GM23338 (cell line): ENCODE results near the gene METTL4. TPM values are rescaled to one million over a fixed set of nuclear protein-coding genes. Genes with fewer than 3 reads are reported as not detected.

Experiments used
- ATAC-seq: fragments of 200-7000 bp; cut with Tn5 transposase; 3 replicates; pipeline ENCODE4 v1.9.1; 2020
- DNase-seq: peaks from one replicate; pipeline ENCODE4 v3.0.0-alpha.2; 2015; ENCODE audit warnings: low spot score
- H2AFZ ChIP-seq: fragments of 200-600 bp; sonication (generic); 2 replicates; pipeline ENCODE4 v1.8.0; 2016; ENCODE audit warnings: antibody characterized with exemption, mild to moderate bottlenecking, moderate library complexity
- H3F3A ChIP-seq: fragments of 200-600 bp; sonication (generic); replicated peaks from 2 replicates; pipeline ENCODE4 v1.8.0; 2017; ENCODE audit warnings: antibody characterized with exemption, mixed run types, low read depth
- H3K27ac ChIP-seq: fragments of 200-600 bp; sonication (generic); 2 replicates; pipeline ENCODE4 v1.6.1; 2016; ENCODE audit warnings: low read depth
- H3K27me3 ChIP-seq: fragments of 200-600 bp; sonication (generic); 2 replicates; pipeline ENCODE4 v1.8.0; 2016; ENCODE audit warnings: mild to moderate bottlenecking, mixed run types, moderate library complexity; ENCODE audit not compliant: insufficient read depth
- H3K36me3 ChIP-seq: fragments of 200-600 bp; sonication (generic); 2 replicates; pipeline ENCODE4 v1.8.0; 2016; ENCODE audit warnings: mild to moderate bottlenecking; ENCODE audit not compliant: insufficient read depth
- H3K4me1 ChIP-seq: fragments of 200-600 bp; sonication (generic); 2 replicates; pipeline ENCODE4 v1.8.0; 2016; ENCODE audit warnings: mild to moderate bottlenecking, moderate library complexity; ENCODE audit not compliant: insufficient read depth
- H3K4me2 ChIP-seq: fragments of 200-600 bp; sonication (generic); 2 replicates; pipeline ENCODE4 v1.7.1; 2017; ENCODE audit warnings: mixed run types
- H3K4me3 ChIP-seq: fragments of 200-600 bp; sonication (generic); 2 replicates; pipeline ENCODE4 v1.6.1; 2016; ENCODE audit warnings: mixed run types
- H3K79me2 ChIP-seq: fragments of 200-600 bp; sonication (generic); replicated peaks from 2 replicates; pipeline ENCODE4 v1.8.0; 2017; ENCODE audit warnings: mild to moderate bottlenecking; ENCODE audit not compliant: insufficient read depth
- H3K9me2 ChIP-seq: fragments of 200-600 bp; sonication (generic); 2 replicates; pipeline ENCODE4 v1.8.0; 2017; ENCODE audit not compliant: insufficient read depth
- H4K20me1 ChIP-seq: fragments of 200-600 bp; sonication (generic); replicated peaks from 2 replicates; pipeline ENCODE4 v1.8.0; 2017; ENCODE audit warnings: mild to moderate bottlenecking; ENCODE audit not compliant: insufficient read depth
- H3K27ac Mint-ChIP-seq: 2 replicates; pipeline ENCODE4 v1.8.0; 2020; ENCODE audit warnings: inconsistent platforms, mild to moderate bottlenecking, moderate library complexity, mixed read lengths
- H3K27me3 Mint-ChIP-seq: 3 replicates; pipeline ENCODE4 v1.8.0; 2022; ENCODE audit warnings: low read depth, mild to moderate bottlenecking, moderate library complexity, mixed read lengths, inconsistent platforms; ENCODE audit not compliant: insufficient read depth, poor library complexity
- H3K36me3 Mint-ChIP-seq: 3 replicates; pipeline ENCODE4 v1.8.0; 2021; ENCODE audit warnings: low read depth, mild to moderate bottlenecking, inconsistent platforms, moderate library complexity, mixed read lengths
- H3K4me1 Mint-ChIP-seq: 3 replicates; pipeline ENCODE4 v1.8.0; 2020; ENCODE audit warnings: mild to moderate bottlenecking, inconsistent platforms, mixed read lengths
- H3K4me3 Mint-ChIP-seq: 3 replicates; pipeline ENCODE4 v1.8.0; 2021; ENCODE audit warnings: moderate library complexity, mild to moderate bottlenecking, inconsistent platforms, mixed read lengths
- H3K9me3 Mint-ChIP-seq: 3 replicates; pipeline ENCODE4 v1.8.0; 2020; ENCODE audit warnings: moderate library complexity, mild to moderate bottlenecking, inconsistent platforms, mixed read lengths
- CREB1 ChIP-seq: fragments of 250-450 bp; sonication (Bioruptor Pico); IDR thresholded peaks from 2 replicates; pipeline ENCODE4 v1.5.0; 2020; ENCODE audit warnings: low read depth, mild to moderate bottlenecking, moderate library complexity
- EZH2 ChIP-seq: fragments of 200-600 bp; sonication (generic); IDR thresholded peaks from one replicate; pipeline ENCODE4 v1.8.0; 2017; ENCODE audit warnings: antibody characterized with exemption, mild to moderate bottlenecking, low read depth; ENCODE audit not compliant: unreplicated experiment
- EZH2phosphoT487 ChIP-seq: fragments of 200-600 bp; sonication (generic); IDR thresholded peaks from one replicate; pipeline ENCODE4 v1.8.1; 2018; ENCODE audit warnings: antibody characterized with exemption; ENCODE audit not compliant: unreplicated experiment
- JUNB ChIP-seq: IDR thresholded peaks from one replicate; pipeline ENCODE4 v1.6.1; 2016; ENCODE audit warnings: antibody characterized with exemption; ENCODE audit not compliant: unreplicated experiment
- NANOG ChIP-seq: IDR thresholded peaks from 2 replicates; pipeline ENCODE4 v1.6.1; 2016; ENCODE audit warnings: antibody characterized with exemption, borderline replicate concordance
- POLR2AphosphoS5 ChIP-seq: IDR thresholded peaks from 2 replicates; pipeline ENCODE4 v1.6.1; 2016; ENCODE audit warnings: antibody characterized with exemption, low read depth
- STAT1 ChIP-seq: IDR thresholded peaks from one replicate; pipeline ENCODE4 v1.6.1; 2016; ENCODE audit warnings: antibody characterized with exemption; ENCODE audit not compliant: unreplicated experiment
- ZNF114 ChIP-seq: fragments of 250-450 bp; sonication (Bioruptor Pico); IDR thresholded peaks from 2 replicates; pipeline ENCODE4 v1.5.0; 2020; ENCODE audit warnings: mild to moderate bottlenecking, moderate library complexity
- polyA plus RNA-seq: library from polyadenylated mRNA; unstranded; fragments of >200 nt; fragmentation: Nextera tagmentation; extraction: Ambion mirVana; gene quantifications from 2 replicates; pipeline ENCODE4 v1.2.1, GENCODE V29; 2016
- total RNA-seq: library from RNA; depleted of rRNA; stranded (reverse); fragments of >200 nt; shearing (Covaris generic); gene quantifications from 2 replicates; pipeline ENCODE4 v1.2.3, GENCODE V29; 2014
- TF ChIP-seq, protein P1 (sequence below), 2 experiments: fragments of 200-600 bp in 1 of 2; sonication (generic) in 1 of 2; conservative IDR thresholded peaks; 2 replicates each; pipeline versions ENCODE4 v1.5.1 to v1.6.1; 2016 to 2017; ENCODE audit warnings: antibody characterized with exemption in 2 of 2, low read depth in 2 of 2, mild to moderate bottlenecking in 2 of 2, moderate library complexity in 1 of 2
- TF ChIP-seq, protein P2 (sequence below): fragments of 250-450 bp; sonication (Bioruptor Pico); IDR thresholded peaks from 2 replicates; pipeline ENCODE4 v1.5.0; 2020; ENCODE audit warnings: mild to moderate bottlenecking, moderate library complexity

METTL4 gene
- total and polyA plus RNA-seq, 2 experiments from 2014 or later: 11.9 to 14.9 TPM

DNA sequence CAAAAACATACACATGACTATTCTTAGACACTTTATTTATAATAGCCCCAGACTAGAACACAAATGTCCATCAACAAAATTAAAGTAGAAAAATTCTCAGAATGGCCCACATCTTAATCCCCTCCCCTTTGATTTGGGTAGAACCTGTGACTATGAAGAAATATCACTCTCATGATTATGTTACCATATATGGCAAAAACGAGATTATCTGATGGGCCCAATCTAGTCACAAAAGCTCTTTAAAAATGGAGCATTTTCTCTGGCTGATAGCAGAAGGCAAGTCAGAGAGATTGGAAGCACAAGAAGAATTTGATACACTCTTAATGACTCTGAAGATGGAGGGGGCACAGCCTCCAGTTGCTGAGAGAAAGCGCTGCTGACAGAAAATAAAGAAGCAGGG, 39.6 kb downstream of the METTL4 start (continued):
- TF ChIP-seq POLR2AphosphoS5 (no peak), EZH2phosphoT487 (no peak)
- TF ChIP-seq, protein P1, sequence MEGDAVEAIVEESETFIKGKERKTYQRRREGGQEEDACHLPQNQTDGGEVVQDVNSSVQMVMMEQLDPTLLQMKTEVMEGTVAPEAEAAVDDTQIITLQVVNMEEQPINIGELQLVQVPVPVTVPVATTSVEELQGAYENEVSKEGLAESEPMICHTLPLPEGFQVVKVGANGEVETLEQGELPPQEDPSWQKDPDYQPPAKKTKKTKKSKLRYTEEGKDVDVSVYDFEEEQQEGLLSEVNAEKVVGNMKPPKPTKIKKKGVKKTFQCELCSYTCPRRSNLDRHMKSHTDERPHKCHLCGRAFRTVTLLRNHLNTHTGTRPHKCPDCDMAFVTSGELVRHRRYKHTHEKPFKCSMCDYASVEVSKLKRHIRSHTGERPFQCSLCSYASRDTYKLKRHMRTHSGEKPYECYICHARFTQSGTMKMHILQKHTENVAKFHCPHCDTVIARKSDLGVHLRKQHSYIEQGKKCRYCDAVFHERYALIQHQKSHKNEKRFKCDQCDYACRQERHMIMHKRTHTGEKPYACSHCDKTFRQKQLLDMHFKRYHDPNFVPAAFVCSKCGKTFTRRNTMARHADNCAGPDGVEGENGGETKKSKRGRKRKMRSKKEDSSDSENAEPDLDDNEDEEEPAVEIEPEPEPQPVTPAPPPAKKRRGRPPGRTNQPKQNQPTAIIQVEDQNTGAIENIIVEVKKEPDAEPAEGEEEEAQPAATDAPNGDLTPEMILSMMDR (conservative IDR thresholded peaks at IDR 0.05; ENCODE audit: low read depth in 2 of 2): no peak

DNA sequence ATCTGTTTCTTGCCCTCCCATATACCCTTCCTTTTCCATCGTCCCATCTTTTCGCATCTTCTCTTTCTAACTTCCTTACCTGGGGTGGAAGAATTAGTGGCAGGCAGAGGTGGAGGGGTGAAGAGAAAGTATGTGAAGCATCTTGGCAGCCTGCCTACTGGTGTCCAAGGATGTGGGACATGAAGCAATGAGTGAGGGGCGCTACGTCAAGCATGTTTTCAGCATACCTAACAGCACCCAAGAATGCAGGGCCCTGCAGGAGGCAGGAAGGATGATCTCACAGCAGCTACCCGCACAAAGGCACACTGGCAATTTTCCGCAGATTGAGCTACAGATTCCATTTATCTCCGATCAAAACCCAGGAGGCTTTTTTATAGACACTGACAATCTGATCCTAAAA, 42.2 kb downstream of the METTL4 start:
- no peaks in the 10 kb centered on the region for H3K4me1 ChIP-seq
- TF ChIP-seq, protein P2, sequence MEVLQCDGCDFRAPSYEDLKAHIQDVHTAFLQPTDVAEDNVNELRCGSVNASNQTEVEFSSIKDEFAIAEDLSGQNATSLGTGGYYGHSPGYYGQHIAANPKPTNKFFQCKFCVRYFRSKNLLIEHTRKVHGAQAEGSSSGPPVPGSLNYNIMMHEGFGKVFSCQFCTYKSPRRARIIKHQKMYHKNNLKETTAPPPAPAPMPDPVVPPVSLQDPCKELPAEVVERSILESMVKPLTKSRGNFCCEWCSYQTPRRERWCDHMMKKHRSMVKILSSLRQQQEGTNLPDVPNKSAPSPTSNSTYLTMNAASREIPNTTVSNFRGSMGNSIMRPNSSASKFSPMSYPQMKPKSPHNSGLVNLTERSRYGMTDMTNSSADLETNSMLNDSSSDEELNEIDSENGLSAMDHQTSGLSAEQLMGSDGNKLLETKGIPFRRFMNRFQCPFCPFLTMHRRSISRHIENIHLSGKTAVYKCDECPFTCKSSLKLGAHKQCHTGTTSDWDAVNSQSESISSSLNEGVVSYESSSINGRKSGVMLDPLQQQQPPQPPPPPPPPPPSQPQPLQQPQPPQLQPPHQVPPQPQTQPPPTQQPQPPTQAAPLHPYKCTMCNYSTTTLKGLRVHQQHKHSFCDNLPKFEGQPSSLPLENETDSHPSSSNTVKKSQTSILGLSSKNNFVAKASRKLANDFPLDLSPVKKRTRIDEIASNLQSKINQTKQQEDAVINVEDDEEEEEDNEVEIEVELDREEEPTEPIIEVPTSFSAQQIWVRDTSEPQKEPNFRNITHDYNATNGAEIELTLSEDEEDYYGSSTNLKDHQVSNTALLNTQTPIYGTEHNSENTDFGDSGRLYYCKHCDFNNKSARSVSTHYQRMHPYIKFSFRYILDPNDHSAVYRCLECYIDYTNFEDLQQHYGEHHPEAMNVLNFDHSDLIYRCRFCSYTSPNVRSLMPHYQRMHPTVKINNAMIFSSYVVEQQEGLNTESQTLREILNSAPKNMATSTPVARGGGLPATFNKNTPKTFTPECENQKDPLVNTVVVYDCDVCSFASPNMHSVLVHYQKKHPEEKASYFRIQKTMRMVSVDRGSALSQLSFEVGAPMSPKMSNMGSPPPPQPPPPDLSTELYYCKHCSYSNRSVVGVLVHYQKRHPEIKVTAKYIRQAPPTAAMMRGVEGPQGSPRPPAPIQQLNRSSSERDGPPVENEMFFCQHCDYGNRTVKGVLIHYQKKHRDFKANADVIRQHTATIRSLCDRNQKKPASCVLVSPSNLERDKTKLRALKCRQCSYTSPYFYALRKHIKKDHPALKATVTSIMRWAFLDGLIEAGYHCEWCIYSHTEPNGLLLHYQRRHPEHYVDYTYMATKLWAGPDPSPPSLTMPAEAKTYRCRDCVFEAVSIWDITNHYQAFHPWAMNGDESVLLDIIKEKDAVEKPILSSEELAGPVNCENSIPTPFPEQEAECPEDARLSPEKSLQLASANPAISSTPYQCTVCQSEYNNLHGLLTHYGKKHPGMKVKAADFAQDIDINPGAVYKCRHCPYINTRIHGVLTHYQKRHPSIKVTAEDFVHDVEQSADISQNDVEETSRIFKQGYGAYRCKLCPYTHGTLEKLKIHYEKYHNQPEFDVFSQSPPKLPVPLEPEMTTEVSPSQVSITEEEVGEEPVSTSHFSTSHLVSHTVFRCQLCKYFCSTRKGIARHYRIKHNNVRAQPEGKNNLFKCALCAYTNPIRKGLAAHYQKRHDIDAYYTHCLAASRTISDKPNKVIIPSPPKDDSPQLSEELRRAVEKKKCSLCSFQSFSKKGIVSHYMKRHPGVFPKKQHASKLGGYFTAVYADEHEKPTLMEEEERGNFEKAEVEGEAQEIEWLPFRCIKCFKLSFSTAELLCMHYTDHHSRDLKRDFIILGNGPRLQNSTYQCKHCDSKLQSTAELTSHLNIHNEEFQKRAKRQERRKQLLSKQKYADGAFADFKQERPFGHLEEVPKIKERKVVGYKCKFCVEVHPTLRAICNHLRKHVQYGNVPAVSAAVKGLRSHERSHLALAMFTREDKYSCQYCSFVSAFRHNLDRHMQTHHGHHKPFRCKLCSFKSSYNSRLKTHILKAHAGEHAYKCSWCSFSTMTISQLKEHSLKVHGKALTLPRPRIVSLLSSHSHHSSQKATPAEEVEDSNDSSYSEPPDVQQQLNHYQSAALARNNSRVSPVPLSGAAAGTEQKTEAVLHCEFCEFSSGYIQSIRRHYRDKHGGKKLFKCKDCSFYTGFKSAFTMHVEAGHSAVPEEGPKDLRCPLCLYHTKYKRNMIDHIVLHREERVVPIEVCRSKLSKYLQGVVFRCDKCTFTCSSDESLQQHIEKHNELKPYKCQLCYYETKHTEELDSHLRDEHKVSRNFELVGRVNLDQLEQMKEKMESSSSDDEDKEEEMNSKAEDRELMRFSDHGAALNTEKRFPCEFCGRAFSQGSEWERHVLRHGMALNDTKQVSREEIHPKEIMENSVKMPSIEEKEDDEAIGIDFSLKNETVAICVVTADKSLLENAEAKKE (CRISPR knock-in tag): 0 out of 2 replicates have a peak, but pooled peaks have one; percentile 18
- TF ChIP-seq, protein P1 (conservative IDR thresholded peaks at IDR 0.05; ENCODE audit: low read depth in 2 of 2): no peak
- TF ChIP-seq EZH2phosphoT487 (no peak), NANOG (no peak), ZNF114 (CRISPR knock-in tag) (no peak), CREB1 (CRISPR knock-in tag) (no peak), STAT1 (no peak), JUNB (no peak), EZH2 (no peak)
- no peaks in the 10 kb centered on the region for H3F3A ChIP-seq
- no peaks in the 10 kb centered on the region for H3K27me3 ChIP-seq
- Mint-ChIP-seq H3K9me3 (peaks cover 13% of the 10 kb centered on the region), H3K36me3 (peaks cover 15% of the 10 kb centered on the region), H3K4me3 (no peak overlapping the region), H3K4me1 (peaks cover 7% of the 10 kb centered on the region; the same call in 2 of the 3 replicates), H3K27ac (no peak overlapping the region), H3K27me3 (no peaks in the 10 kb centered on the region)
- H3K4me3 ChIP-seq: no peak overlapping the region
- peak; percentile 54; the same call in 2 of the 3 replicates for ATAC-seq
- no peaks in the 10 kb centered on the region for H4K20me1 ChIP-seq
- peak; percentile 45 for DNase-seq
- H3K79me2 ChIP-seq: no peaks in the 10 kb centered on the region
- H3K9me2 ChIP-seq: no peaks in the 10 kb centered on the region
- no peak overlapping the region for H3K4me2 ChIP-seq
- no peak overlapping the region for H2AFZ ChIP-seq
- no peaks in the 10 kb centered on the region; the same call in 1 of the 2 replicates for H3K36me3 ChIP-seq
- H3K27ac ChIP-seq: no peak overlapping the region
